ENCODE data around the gene ARHGAP42.

Gene ARHGAP42

GRCh38 chr11:101028644-101029043, 341.6 kb downstream of the ARHGAP42 start:
- no peak for DNase-seq (ENCODE audit: low read depth)

- DNase-seq (ENCODE audit: low read depth) = no peak
Observed at GRCh38 chr11:101030015-101030414, 342.9 kb downstream of the ARHGAP42 start.

- no peak for DNase-seq (ENCODE audit: low read depth)
Observed at GRCh38 chr11:101030692-101031091, 343.6 kb downstream of the ARHGAP42 start.

- DNase-seq (ENCODE audit: low read depth) = no peak
Observed at GRCh38 chr11:101031713-101032112, 344.6 kb downstream of the ARHGAP42 start.

GRCh38 chr11:101032991-101033390, 345.9 kb downstream of the ARHGAP42 start:
- DNase-seq (ENCODE audit: low read depth) = no peak

- no peak for DNase-seq (ENCODE audit: low read depth)
Observed at GRCh38 chr11:101034076-101034475, 347.0 kb downstream of the ARHGAP42 start.

- no peak for DNase-seq (ENCODE audit: low read depth)
Observed at GRCh38 chr11:101035872-101036271, 348.8 kb downstream of the ARHGAP42 start.
